Ishikawa (cell line): Measurements from ENCODE around the gene MT1X.

Experiments
- CEBPB ChIP-seq: IDR thresholded peaks from 2 replicates; pipeline ENCODE4 v1.6.1; 2012
- EGR1 ChIP-seq: IDR thresholded peaks from 2 replicates; pipeline ENCODE4 v1.6.1; 2012
- EP300 ChIP-seq: IDR thresholded peaks from 2 replicates; pipeline ENCODE4 v1.6.1; 2012; ENCODE audit warnings: borderline replicate concordance
- NFIC ChIP-seq: IDR thresholded peaks from 2 replicates; pipeline ENCODE4 v1.6.1; 2012
- TAF1 ChIP-seq: IDR thresholded peaks from 2 replicates; pipeline ENCODE4 v1.6.1; 2012; ENCODE audit warnings: low read depth, mild to moderate bottlenecking
- YY1 ChIP-seq: IDR thresholded peaks from 2 replicates; pipeline ENCODE4 v1.6.1; 2012; ENCODE audit warnings: low read depth

DNA sequence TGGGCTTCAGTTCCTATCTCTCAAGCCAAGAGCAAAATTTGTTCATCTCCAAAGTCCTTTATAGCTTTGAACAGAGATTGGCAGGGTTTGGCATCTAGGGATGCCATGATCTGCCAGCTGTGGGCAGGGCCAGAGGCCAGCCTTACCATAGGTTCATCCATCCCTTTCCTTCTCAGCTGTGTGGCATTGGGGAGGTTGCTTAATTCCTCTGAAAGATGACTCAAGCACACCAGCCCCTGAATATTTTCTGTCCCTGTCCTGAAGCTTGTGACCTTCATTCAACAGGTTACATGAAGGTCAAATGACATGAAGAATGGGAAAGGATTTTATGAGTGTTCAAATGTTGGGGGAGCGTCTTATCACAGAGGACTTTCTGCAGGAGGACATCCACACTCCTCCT lies 17.8 kb upstream of the MT1X start:
- TF ChIP-seq CEBPB (no peak), EP300 (no peak), TAF1 (no peak), NFIC (no peak), YY1 (no peak), EGR1 (no peak)
